Nephron (organoid): ENCODE data around the gene ENPP3.

Source experiments
- H3K27ac Mint-ChIP-seq, 3 experiments: 2 replicates each; pipeline ENCODE4 v1.8.0; 2020; ENCODE audit warnings: mixed read lengths in 3 of 3, mild to moderate bottlenecking in 2 of 3, moderate library complexity in 1 of 3
- H3K27me3 Mint-ChIP-seq: 2 replicates; pipeline ENCODE4 v1.8.0; 2021; ENCODE audit warnings: low read depth, mild to moderate bottlenecking, moderate library complexity, mixed read lengths
- H3K36me3 Mint-ChIP-seq: 2 replicates; pipeline ENCODE4 v1.8.0; 2020; ENCODE audit warnings: low read depth, mixed read lengths
- H3K4me1 Mint-ChIP-seq: 2 replicates; pipeline ENCODE4 v1.8.0; 2020; ENCODE audit warnings: mixed read lengths
- H3K4me3 Mint-ChIP-seq, 3 experiments: 2 replicates each; pipeline ENCODE4 v1.8.0; 2020; ENCODE audit warnings: mild to moderate bottlenecking in 3 of 3, mixed read lengths in 3 of 3, moderate library complexity in 2 of 3
- H3K9me3 Mint-ChIP-seq: 2 replicates; pipeline ENCODE4 v1.8.0; 2020; ENCODE audit warnings: mixed read lengths
- TF ChIP-seq, protein P1 (sequence below), 3 experiments: fragments of 200-600 bp; sonication (generic); IDR thresholded peaks; one replicate each; pipeline ENCODE4 v1.5.0; 2021; ENCODE audit warnings: antibody characterized with exemption in 3 of 3; ENCODE audit not compliant: unreplicated experiment in 3 of 3

Gene ENPP3

GRCh38 chr6:131729550-131729949, 92.4 kb downstream of the ENPP3 start:
- TF ChIP-seq, protein P1, sequence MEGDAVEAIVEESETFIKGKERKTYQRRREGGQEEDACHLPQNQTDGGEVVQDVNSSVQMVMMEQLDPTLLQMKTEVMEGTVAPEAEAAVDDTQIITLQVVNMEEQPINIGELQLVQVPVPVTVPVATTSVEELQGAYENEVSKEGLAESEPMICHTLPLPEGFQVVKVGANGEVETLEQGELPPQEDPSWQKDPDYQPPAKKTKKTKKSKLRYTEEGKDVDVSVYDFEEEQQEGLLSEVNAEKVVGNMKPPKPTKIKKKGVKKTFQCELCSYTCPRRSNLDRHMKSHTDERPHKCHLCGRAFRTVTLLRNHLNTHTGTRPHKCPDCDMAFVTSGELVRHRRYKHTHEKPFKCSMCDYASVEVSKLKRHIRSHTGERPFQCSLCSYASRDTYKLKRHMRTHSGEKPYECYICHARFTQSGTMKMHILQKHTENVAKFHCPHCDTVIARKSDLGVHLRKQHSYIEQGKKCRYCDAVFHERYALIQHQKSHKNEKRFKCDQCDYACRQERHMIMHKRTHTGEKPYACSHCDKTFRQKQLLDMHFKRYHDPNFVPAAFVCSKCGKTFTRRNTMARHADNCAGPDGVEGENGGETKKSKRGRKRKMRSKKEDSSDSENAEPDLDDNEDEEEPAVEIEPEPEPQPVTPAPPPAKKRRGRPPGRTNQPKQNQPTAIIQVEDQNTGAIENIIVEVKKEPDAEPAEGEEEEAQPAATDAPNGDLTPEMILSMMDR (IDR thresholded peaks at IDR 0.05; ENCODE audit: unreplicated experiment in 3 of 3): no peak
- H3K27ac Mint-ChIP-seq: no peak overlapping the region
- H3K9me3 Mint-ChIP-seq: peaks cover 8% of the 10 kb centered on the region
- H3K27me3 Mint-ChIP-seq: no peaks in the 10 kb centered on the region
- no peak overlapping the region for H3K4me3 Mint-ChIP-seq
- H3K36me3 Mint-ChIP-seq: peaks cover 13% of the 10 kb centered on the region
- H3K4me1 Mint-ChIP-seq: no peaks in the 10 kb centered on the region

DNA sequence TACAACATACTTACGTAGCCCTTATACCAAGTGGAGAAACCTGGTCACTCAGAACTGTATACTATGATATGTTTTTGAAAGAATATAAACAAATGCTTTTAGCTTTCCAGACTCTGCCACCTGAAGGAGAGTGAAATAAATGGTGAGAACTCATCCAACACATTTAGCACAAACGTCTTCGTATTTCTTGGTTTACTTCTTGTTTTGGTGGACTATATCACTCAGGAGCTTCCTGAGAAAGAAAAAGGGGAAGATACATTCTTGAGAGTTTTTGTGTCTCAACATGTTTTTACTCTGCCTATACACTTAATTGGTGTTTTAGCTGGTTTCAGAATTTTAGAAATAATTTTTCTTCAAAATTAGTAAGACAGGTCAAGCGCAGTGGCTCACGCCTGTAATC, 93.2 kb downstream of the ENPP3 start:
- Mint-ChIP-seq H3K4me3 (no peak overlapping the region), H3K36me3 (peaks cover 13% of the 10 kb centered on the region), H3K4me1 (no peaks in the 10 kb centered on the region), H3K27me3 (no peaks in the 10 kb centered on the region), H3K9me3 (peaks cover 8% of the 10 kb centered on the region), H3K27ac (no peak overlapping the region)
- TF ChIP-seq, protein P1 (IDR thresholded peaks at IDR 0.05; ENCODE audit: unreplicated experiment in 3 of 3): no peak

DNA sequence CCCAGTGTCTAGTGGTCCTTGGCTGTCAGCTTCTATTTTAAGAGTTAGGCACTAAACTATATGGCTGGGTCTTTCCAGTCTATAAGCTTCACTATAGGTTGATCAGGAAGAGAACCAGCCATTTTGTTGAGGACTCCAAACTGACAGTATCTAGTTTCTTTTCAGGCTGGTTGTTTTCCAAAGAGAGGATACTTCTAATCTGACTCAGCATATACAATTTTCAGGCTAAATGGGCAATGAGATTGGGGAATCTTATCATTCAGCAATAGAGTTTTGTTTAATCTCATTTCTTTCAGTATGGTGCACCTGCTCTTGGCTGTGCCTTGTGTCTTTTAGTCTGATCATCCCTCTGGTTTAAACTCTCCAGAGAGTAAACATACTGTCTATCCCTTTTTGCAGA, 94.1 kb downstream of the ENPP3 start:
- Mint-ChIP-seq H3K27ac (no peak overlapping the region), H3K9me3 (peaks cover 6% of the 10 kb centered on the region), H3K36me3 (peaks cover 11% of the 10 kb centered on the region), H3K4me3 (no peak overlapping the region), H3K27me3 (no peaks in the 10 kb centered on the region), H3K4me1 (peaks cover 4% of the 10 kb centered on the region)
- TF ChIP-seq, protein P1 (IDR thresholded peaks at IDR 0.05; ENCODE audit: unreplicated experiment in 3 of 3): no peak

DNA sequence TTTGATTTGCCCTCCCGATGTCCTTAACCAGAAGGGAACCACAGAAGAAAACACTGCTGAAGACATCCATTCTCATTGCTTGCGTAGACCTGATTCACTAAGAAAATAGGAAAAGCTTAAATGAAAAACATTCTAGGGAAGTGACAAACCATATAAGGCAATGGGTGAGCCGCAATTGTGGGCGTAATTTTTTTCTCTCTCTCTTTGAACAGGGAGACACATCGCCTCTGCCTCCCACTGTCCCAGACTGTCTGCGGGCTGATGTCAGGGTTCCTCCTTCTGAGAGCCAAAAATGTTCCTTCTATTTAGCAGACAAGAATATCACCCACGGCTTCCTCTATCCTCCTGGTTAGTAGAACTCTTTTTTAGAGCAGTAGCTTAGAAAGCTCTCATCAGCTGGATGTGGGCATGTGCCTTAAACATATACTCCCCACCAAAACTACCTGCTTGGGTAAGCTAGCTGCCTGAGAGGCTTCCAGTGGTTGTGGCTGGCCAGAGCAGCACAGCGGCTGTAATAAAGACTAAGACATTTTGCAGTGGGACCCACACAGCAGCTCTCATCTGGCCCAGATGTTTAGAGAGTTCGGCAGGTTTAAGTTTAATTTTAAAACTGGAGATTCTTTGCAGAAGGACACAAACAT, 96.4 kb downstream of the ENPP3 start:
- H3K9me3 Mint-ChIP-seq: no peaks in the 10 kb centered on the region
- H3K4me1 Mint-ChIP-seq: peaks cover 9% of the 10 kb centered on the region
- TF ChIP-seq, protein P1 (IDR thresholded peaks at IDR 0.05; ENCODE audit: unreplicated experiment in 3 of 3): no peak
- H3K27me3 Mint-ChIP-seq: no peaks in the 10 kb centered on the region
- peak overlapping the region in 2 of 3 experiments; percentile 26 to 35 for H3K27ac Mint-ChIP-seq
- peaks cover 3% of the 10 kb centered on the region for H3K36me3 Mint-ChIP-seq
- no peak overlapping the region for H3K4me3 Mint-ChIP-seq

DNA sequence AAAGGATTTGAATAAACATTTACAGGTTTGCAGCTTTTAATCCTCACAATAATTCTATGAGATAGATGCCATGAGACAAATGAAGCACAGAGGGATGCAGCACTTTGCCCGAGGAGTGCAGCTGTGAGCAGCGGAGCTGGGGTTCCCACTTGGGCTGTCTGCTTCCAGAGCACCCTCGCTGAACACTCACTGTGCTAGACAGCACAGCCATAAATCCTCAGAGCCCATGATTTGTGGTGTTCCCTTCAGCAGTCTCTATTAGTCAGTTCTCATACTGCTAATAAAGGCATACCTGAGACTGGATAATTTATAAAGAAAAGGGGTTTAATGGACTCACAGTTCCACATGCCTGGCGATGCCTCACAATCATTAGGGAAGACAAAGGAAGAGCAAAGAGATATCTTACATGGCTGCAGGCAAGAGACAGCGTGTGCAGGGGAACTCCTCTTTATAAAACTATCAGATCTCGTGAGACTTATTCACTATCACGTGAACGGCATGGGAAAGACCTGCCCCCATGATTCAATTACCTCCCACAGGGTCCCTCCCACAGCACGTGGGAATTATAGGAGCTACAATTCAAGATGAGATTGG, 99.0 kb downstream of the ENPP3 start:
- Mint-ChIP-seq H3K4me1 (peaks cover 9% of the 10 kb centered on the region), H3K36me3 (no peaks in the 10 kb centered on the region), H3K9me3 (no peaks in the 10 kb centered on the region), H3K27me3 (no peaks in the 10 kb centered on the region), H3K27ac (no peak overlapping the region), H3K4me3 (peak overlapping the region in 1 of 3 experiments; percentile 5)
- TF ChIP-seq, protein P1 (IDR thresholded peaks at IDR 0.05; ENCODE audit: unreplicated experiment in 3 of 3): no peak

DNA sequence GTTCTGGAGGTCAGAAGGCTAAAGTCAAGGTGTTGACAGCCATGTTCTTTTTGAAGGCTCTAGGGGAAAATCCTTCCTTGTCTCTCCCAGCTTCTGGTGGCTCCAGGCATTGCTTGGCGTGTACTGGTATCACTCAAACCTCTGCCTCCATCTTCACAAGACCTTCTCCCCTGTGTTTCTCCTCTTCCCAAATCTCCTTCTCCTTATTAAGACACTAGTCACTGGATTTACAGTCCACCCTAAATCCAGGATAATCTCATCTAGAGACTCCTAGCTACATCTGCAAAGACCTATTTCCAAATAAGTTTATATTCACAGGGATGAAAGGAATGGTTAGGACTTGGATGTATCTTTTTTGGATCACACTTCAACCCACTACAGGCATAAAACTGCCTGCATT, 99.7 kb downstream of the ENPP3 start:
- Mint-ChIP-seq H3K36me3 (no peaks in the 10 kb centered on the region), H3K9me3 (no peaks in the 10 kb centered on the region), H3K27ac (no peak overlapping the region), H3K27me3 (no peaks in the 10 kb centered on the region), H3K4me3 (no peak overlapping the region), H3K4me1 (peaks cover 9% of the 10 kb centered on the region)
- TF ChIP-seq, protein P1 (IDR thresholded peaks at IDR 0.05; ENCODE audit: unreplicated experiment in 3 of 3): no peak
